HCT116 (cell line): Measurements from ENCODE around the gene CHD2. TPM values are rescaled to one million over a fixed set of nuclear protein-coding genes. Genes with fewer than 3 reads are reported as not detected.
"Not testable (repeated sequence)": the region's sequence is repeated elsewhere in the genome, so short reads cannot be mapped to it uniquely, and the experiment has no call there.

ENCODE experiments used
- ATAC-seq: fragments of 200-7000 bp; cut with Tn5 transposase; 2 replicates; pipeline ENCODE4 v1.9.1; 2020; ENCODE audit warnings: mild to moderate bottlenecking, moderate library complexity
- BruUV-seq: library from RNA; stranded (reverse); fragments of 400-500 nt; replicated peaks from 2 replicates; lab custom pipeline; 2021; lab: Mats Ljungman, UMichigan
- CTCF ChIA-PET: fragments of 300-600 bp; sonication (Branson Sonifier 250); formaldehyde crosslinking; loops from one replicate; lab custom pipeline; 2021; ENCODE audit warnings: antibody characterized with exemption; lab: Charles Lee
- POLR2A ChIA-PET: fragments of 300-600, 350-600 bp; sonication (Branson Sonifier 250); formaldehyde crosslinking; loops from one replicate; lab custom pipeline; 2021; ENCODE audit warnings: antibody characterized with exemption; lab: Charles Lee
- RAD21 ChIA-PET, 2 experiments: fragments of 300-600 bp; sonication (Branson Sonifier 250); formaldehyde crosslinking; loops; one replicate each; lab custom pipeline; 2023; ENCODE audit warnings: low total read pairs in 2 of 2; ENCODE audit not compliant: uncharacterized antibody in 2 of 2, unreplicated experiment in 2 of 2, low non-redundant PET in 1 of 2; lab: Charles Lee
- DNase-seq: peaks from one replicate; pipeline ENCODE4 v3.0.0-alpha.2; 2010; ENCODE audit warnings: low read depth, low spot score
- H2AFZ ChIP-seq: fragments of 200-600 bp; shearing (Covaris generic), sonication (generic); 2 replicates; pipeline ENCODE4 v1.6.1; 2017; ENCODE audit warnings: low read depth, mixed run types, mixed read lengths, antibody characterized with exemption, low read length; ENCODE audit not compliant: poor library complexity, severe bottlenecking
- H3K27ac ChIP-seq: 2 replicates; pipeline ENCODE4 v1.5.1; 2012; ENCODE audit warnings: low read depth, low read length
- H3K27me3 ChIP-seq: fragments of 200-600 bp; sonication (generic); 2 replicates; pipeline ENCODE4 v1.6.1; 2016; ENCODE audit warnings: mixed run types, low read length, mixed read lengths; ENCODE audit not compliant: insufficient read depth
- H3K36me3 ChIP-seq, 2 experiments: fragments of 200-500 bp in 1 of 2; fragments of 200-600 bp in 1 of 2; sonication (Bioruptor generic) in 1 of 2; sonication (generic) in 1 of 2; 2 replicates each; pipeline versions ENCODE4 v1.5.1 to v1.6.1; 2014 to 2016; ENCODE audit warnings: low read length in 2 of 2, inconsistent platforms in 1 of 2, mixed read lengths in 1 of 2, mixed run types in 1 of 2; ENCODE audit not compliant: insufficient read depth in 2 of 2, control insufficient read depth in 1 of 2
- H3K4me1 ChIP-seq, 2 experiments: fragments of 200-600 bp in 1 of 2; sonication (generic) in 1 of 2; 2 replicates each; pipeline versions ENCODE4 v1.5.1 to v1.6.1; 2012 to 2017; ENCODE audit warnings: low read length in 2 of 2, inconsistent platforms in 1 of 2, mild to moderate bottlenecking in 1 of 2, mixed read lengths in 1 of 2, mixed run types in 1 of 2, moderate library complexity in 1 of 2; ENCODE audit not compliant: insufficient read depth in 2 of 2, control insufficient read depth in 1 of 2
- H3K4me2 ChIP-seq: fragments of 200-600 bp; sonication (generic); 2 replicates; pipeline ENCODE4 v1.6.1; 2017; ENCODE audit warnings: mixed run types, low read length, mixed read lengths
- H3K4me3 ChIP-seq, 2 experiments: fragments of 200-600 bp in 1 of 2; sonication (generic) in 1 of 2; replicated peaks in 1 of 2; 2 replicates each; pipeline ENCODE4 v1.5.1; 2011 to 2016; ENCODE audit warnings: low read length in 2 of 2, control low read depth in 1 of 2, low read depth in 1 of 2, mild to moderate bottlenecking in 1 of 2, mixed read lengths in 1 of 2, mixed run types in 1 of 2
- H3K79me2 ChIP-seq: fragments of 200-600 bp; sonication (generic); 2 replicates; pipeline ENCODE4 v1.6.1; 2017; ENCODE audit warnings: mild to moderate bottlenecking, mixed run types, low read length, moderate library complexity, mixed read lengths; ENCODE audit not compliant: insufficient read depth
- H3K9ac ChIP-seq: fragments of 200-600 bp; sonication (generic); 2 replicates; pipeline ENCODE4 v1.6.1; 2016; ENCODE audit warnings: low read length, mixed read lengths
- H3K9me2 ChIP-seq: fragments of 200-600 bp; sonication (generic), shearing (Covaris generic); 2 replicates; pipeline ENCODE4 v1.6.1; 2017; ENCODE audit warnings: mixed run types, mild to moderate bottlenecking, moderate library complexity; ENCODE audit not compliant: insufficient read depth
- H3K9me3 ChIP-seq, 2 experiments: fragments of 200-500 bp in 1 of 2; fragments of 200-600 bp in 1 of 2; sonication (Bioruptor generic) in 1 of 2; sonication (generic) in 1 of 2; 2 replicates each; pipeline ENCODE4 v1.6.1; 2014 to 2017; ENCODE audit warnings: low read length in 2 of 2, mixed read lengths in 2 of 2, inconsistent platforms in 1 of 2, low read depth in 1 of 2, mild to moderate bottlenecking in 1 of 2, mixed run types in 1 of 2, moderate library complexity in 1 of 2; ENCODE audit not compliant: control insufficient read depth in 1 of 2, insufficient read depth in 1 of 2
- H4K20me1 ChIP-seq: fragments of 200-600 bp; sonication (generic), shearing (Covaris generic); 2 replicates; pipeline ENCODE4 v1.6.1; 2017; ENCODE audit warnings: mixed run types, mild to moderate bottlenecking, moderate library complexity; ENCODE audit not compliant: insufficient read depth
- JUND ChIP-seq: IDR thresholded peaks from 2 replicates; pipeline ENCODE4 v1.6.1; 2012
- POLR2A ChIP-seq: IDR thresholded peaks from 2 replicates; pipeline ENCODE4 v1.7.0; 2011; ENCODE audit warnings: borderline replicate concordance; ENCODE audit not compliant: insufficient read depth, insufficient read length; ENCODE audit errors: extremely low read depth
- intact Hi-C: fragments of 100-400 bp; cut with micrococcal nuclease; formaldehyde crosslinking; loops from 2 replicates; pipeline ENCODE4 v1.10.0; 2022
- total RNA-seq: library from RNA; stranded (reverse); gene quantifications from one replicate; pipeline ENCODE4 v1.2.1, GENCODE V29; 2021; ENCODE audit not compliant: unreplicated experiment
- TF ChIP-seq, protein P1 (sequence below): IDR thresholded peaks from 2 replicates; pipeline ENCODE4 v1.6.1; 2012; ENCODE audit warnings: low read depth

Gene CHD2
- total RNA-seq, 1 experiment from 2014 or later, result 116 TPM

DNA sequence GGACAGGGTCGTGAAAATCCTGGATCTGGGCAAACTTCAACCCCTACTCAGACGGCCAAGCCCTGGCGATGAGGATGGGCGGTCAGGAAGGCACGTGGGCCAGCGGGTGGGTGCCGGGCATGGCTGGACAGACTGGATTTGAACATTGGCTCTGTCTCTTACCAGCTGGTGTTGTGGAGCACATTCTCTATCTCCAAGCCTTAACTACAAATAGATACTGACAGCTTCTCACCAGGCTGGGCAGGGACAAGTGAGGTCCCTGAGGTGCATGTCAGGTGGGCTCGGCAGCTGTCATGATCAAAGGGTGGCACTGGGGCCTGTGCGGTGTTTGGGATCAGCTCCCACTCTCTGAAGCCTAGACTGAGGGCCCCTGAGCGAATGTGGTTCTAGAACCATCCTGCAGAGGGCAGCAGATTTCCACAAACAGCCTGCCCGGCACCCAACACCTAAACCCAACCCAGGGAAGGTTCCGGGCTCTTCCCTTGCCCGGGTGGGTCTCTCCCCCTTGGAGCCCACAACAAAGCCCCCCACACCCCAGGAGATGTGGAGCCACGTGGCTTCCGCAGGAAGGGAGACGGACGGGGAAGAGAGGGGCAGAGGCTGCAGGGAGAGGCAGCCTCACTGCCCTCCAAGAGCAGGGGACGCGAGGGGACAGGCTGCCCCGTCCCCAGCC, 130.4 kb downstream of the CHD2 start (continued):
- TF ChIP-seq, protein P1, sequence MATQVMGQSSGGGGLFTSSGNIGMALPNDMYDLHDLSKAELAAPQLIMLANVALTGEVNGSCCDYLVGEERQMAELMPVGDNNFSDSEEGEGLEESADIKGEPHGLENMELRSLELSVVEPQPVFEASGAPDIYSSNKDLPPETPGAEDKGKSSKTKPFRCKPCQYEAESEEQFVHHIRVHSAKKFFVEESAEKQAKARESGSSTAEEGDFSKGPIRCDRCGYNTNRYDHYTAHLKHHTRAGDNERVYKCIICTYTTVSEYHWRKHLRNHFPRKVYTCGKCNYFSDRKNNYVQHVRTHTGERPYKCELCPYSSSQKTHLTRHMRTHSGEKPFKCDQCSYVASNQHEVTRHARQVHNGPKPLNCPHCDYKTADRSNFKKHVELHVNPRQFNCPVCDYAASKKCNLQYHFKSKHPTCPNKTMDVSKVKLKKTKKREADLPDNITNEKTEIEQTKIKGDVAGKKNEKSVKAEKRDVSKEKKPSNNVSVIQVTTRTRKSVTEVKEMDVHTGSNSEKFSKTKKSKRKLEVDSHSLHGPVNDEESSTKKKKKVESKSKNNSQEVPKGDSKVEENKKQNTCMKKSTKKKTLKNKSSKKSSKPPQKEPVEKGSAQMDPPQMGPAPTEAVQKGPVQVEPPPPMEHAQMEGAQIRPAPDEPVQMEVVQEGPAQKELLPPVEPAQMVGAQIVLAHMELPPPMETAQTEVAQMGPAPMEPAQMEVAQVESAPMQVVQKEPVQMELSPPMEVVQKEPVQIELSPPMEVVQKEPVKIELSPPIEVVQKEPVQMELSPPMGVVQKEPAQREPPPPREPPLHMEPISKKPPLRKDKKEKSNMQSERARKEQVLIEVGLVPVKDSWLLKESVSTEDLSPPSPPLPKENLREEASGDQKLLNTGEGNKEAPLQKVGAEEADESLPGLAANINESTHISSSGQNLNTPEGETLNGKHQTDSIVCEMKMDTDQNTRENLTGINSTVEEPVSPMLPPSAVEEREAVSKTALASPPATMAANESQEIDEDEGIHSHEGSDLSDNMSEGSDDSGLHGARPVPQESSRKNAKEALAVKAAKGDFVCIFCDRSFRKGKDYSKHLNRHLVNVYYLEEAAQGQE, result no peak

DNA sequence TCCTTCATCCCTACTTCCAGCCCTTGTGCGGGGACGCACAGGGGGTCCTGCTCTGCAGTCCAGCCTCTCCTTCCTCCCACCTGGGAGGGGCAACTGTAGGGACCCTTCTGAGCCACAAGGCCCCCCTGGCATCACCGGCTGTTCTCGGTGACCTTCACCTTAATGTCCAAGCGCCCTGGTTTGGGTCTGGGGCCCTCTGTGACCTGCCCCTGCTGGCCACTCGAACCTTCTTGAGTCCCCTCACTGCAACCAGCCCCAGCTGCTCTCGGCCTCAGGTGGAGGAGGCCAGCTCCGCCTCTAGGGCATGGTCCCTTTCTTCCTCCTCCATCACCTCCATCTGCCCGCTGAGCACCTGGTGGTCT, 131.0 kb downstream of the CHD2 start:
- intact Hi-C loops, result loop anchor here (5.0 kb wide), 1 partner anchor 1291 kb away; no protein-coding TSS in a partner anchor
- H3K27me3 ChIP-seq, result no peaks in the 10 kb centered on the region
- no peak overlapping the region for H3K4me2 ChIP-seq
- TF ChIP-seq JUND, result no peak
- TF ChIP-seq POLR2A, result no peak
- TF ChIP-seq, all 23 proteins: peak for 0
- no peaks in the 10 kb centered on the region; the same call in 1 of the 2 replicates for H3K79me2 ChIP-seq
- no peak for DNase-seq
- BruUV-seq, result no TSS peak
- no peaks in the 10 kb centered on the region for H3K9me2 ChIP-seq
- no peak overlapping the region for H3K27ac ChIP-seq
- no peak overlapping the region for H3K9ac ChIP-seq
- no peaks in the 10 kb centered on the region for H4K20me1 ChIP-seq
- no peak overlapping the region for H3K4me3 ChIP-seq
- H2AFZ ChIP-seq, result no peak overlapping the region
- H3K4me1 ChIP-seq, result peaks cover 0 to 6% of the 10 kb centered on the region in 2 experiments; a peak in 1 of 4 replicates
- RAD21 ChIA-PET, result interaction anchor here (1.7 to 3.1 kb wide), 2 partner anchors 234 to 1089 kb away, joined by 4 to 25 read pairs (median 21); no protein-coding TSS in a partner anchor
- peaks cover 0 to 2% of the 10 kb centered on the region in 2 experiments; a peak in 1 of 4 replicates for H3K36me3 ChIP-seq
- CTCF ChIA-PET, result interaction anchor here (1.0 to 7.3 kb wide), 4 partner anchors 56 to 1089 kb away, joined by 6 to 125 read pairs (median 12); no protein-coding TSS in a partner anchor
- no peaks in the 10 kb centered on the region for H3K9me3 ChIP-seq
- no peak for ATAC-seq
- POLR2A ChIA-PET, result no interaction called here

DNA sequence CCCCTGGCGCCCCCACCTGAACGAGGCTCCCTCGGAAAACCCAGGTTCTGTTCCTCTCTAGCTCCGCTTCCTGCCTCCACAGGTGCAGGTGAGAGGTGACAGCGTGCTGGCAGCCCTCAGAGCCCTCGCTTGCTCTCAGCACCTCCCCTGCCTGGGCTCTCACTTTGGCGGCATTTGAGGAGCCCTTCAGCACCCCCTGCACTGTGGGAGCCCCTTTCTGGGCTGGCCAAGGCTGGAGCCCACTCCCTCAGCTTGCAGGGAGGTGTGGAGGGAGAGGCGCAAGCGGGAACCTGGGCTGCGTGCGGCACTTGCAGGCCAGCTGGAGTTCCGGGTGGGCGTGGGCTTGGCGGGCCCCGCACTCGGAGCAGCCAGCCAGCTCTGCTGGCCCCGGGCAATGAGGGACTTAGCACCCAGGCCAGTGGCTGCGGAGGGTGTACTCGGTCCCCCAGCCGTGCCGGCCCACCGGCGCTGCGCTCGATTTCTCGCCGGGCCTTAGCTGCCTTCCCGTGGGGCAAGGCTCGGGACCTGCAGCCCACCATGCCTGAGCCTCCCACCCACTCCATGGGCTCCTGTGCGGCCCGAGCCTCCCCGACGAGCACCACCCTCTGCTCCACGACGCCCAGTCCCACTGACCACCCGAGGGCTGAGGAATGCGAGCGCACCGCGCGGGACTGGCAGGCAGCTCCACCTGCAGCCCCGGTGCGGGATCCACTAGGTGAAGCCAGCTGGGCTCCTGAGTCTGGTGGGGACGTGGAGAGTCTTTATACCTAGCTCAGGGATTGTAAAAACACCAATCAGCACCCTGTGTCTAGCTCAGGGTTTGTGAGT, 131.6 kb downstream of the CHD2 start:
- H3K9ac ChIP-seq, H4K20me1 ChIP-seq, H3K9me2 ChIP-seq, DNase-seq, H2AFZ ChIP-seq, BruUV-seq, ATAC-seq, H3K27ac ChIP-seq, H3K4me1 ChIP-seq, H3K27me3 ChIP-seq, POLR2A ChIA-PET, H3K4me2 ChIP-seq, H3K36me3 ChIP-seq, H3K9me3 ChIP-seq, H3K4me3 ChIP-seq, H3K79me2 ChIP-seq: not testable (repeated sequence)
- RAD21 ChIA-PET, result interaction anchor here (1.2 to 3.1 kb wide), 3 partner anchors 1088 kb away, joined by 3 to 25 read pairs (median 12); no protein-coding TSS in a partner anchor
- CTCF ChIA-PET, result interaction anchor here (1.6 to 7.3 kb wide), 2 partner anchors 943 to 1088 kb away, joined by 3 to 125 read pairs; no protein-coding TSS in a partner anchor
- intact Hi-C loops, result loop anchor here (5.0 kb wide), 1 partner anchor 1291 kb away; no protein-coding TSS in a partner anchor
